IPS DF 19.7 (cell line): Measurements from ENCODE around the gene F8.
"Not testable (repeated sequence)": the region's sequence is repeated elsewhere in the genome, so short reads cannot be mapped to it uniquely, and the experiment has no call there.

Experiments used
- DNase-seq: peaks from one replicate; pipeline ENCODE4 v3.0.0-alpha.2; 2013; ENCODE audit warnings: low read depth, low spot score

The F8 gene

DNA sequence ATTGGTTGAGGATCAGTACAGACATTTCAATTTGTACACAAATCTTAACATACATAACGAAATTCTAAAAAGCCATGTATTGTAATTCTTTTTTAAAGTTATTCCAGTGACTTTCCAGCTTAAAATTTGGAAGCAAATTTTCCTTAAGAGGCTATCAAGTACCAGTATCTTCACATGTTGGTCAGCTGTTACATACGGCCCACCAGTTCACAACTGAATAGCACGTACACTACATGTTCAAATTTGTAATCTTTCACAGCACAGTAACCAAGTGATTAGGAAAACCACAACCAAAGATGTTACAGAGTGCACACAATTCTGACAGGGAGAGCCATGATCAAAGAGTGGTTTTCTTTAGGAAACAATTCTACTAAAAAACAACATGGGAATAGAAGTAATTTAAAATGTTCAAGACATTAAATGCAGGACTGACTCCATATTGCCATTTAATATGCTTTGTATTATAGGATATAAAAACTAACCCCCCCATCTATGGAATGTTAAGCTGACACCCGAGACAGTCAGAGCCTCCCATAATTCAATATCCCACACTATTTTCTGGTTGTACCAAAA lies 206.1 kb downstream of the F8 start:
- DNase-seq, result not testable (repeated sequence)

DNA sequence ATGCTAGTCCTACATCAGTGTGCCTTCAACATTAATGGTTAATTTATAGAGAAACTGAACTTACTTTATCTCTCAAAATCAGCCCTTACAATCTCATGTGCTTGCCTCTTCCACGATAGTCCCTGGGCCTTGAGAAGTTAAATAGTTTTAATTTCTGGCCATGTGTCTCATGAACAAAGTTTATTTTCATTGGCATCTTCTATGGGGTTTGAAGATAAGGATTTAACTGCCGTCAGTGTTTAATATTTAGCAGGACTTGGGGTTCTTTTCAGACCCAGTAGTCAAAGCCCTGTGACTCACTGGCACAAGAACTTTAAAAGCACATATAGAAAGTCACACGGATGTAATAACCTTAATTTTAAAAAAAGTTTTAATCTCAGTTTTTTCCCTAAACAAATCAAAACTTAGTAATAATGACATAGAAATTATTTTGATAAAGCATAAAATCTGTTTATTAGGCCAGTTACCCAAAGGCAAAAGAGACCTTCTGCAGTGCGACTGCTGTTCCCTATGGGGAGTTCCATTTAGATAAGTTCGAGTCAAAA lies 207.2 kb downstream of the F8 start:
- DNase-seq, result no peak

DNA sequence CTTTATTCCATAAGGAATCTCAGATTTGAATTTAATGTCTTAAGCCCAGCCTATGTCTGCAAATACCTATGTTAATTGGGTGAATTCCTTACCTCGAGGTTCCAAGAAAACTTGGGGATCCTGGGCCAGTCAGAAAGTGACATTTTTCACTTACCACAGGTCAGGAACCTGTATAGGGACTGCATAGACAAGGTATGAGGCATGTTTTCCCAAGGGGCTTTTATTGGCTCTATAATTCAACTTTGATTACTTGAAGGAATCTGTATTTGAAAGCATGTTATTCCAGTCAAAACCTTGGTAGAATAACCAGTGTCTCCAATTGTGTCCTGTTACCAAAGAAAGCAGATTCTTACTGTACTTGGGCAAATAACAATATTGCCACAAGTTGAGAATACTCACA lies 208.7 kb downstream of the F8 start:
- no peak for DNase-seq

GRCh38 chrX:154812341-154813101 lies 210.0 kb downstream of the F8 start:
- no peak for DNase-seq

DNA sequence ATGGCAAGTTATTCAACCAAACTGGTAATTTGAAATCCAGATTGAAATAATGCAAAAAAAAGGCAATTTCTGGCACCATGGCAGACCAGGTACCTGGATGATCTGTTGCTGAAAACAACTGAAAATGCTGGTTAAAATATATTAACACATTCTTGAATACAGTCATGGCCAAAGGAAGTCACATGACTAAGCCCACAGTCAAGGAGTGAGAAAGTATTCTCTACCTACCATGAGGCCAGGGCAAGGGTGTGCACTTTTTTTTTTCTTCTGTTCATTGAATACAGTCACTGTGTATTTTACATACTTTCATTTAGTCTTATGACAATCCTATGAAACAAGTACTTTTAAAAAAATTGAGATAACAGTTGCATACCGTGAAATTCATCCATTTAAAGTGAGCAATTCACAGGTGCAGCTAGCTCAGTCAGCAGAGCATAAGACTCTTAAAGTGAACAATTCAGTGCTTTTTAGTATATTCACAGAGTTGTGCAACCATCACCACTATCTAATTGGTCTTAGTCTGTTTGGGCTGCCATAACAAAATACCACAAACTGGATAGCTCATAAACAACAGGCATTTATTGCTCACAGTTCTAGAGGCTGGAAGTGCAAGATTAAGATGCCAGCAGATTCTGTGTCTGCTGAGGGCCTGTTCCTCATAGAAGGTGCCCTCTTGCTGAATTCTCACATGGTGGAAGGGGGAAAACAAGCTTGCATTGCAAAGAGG lies 212.4 kb downstream of the F8 start:
- DNase-seq, result no peak

DNA sequence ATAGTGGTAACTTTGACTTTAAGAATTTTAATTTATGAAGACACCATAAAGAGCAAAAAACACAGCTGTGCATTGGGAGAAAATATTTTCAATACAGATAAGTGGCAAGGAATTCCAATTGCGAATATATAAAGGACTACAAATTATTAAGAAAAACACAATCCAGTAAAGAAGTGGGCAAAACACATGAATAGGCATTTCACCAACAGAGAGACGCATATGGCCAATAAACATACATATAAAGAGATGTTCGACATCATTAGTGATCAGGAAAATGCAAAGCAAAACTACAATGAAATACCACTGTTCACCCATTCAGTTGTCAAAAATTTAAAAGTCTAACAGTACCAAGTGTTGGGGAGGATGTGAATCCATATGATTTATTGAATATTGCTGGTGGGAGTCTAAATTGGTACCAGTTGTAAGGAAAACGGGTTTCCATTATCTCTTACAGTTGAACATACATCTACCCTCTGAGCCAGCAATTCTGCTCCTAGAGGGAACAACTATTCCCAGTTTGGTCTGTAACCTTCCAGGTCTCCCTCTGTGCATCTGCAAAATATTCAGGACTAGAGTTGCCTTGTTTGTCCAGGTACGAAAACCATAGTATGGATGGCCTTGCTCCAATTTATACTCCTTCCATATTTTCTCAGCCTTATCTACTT lies 215.6 kb downstream of the F8 start:
- DNase-seq, result no peak

DNA sequence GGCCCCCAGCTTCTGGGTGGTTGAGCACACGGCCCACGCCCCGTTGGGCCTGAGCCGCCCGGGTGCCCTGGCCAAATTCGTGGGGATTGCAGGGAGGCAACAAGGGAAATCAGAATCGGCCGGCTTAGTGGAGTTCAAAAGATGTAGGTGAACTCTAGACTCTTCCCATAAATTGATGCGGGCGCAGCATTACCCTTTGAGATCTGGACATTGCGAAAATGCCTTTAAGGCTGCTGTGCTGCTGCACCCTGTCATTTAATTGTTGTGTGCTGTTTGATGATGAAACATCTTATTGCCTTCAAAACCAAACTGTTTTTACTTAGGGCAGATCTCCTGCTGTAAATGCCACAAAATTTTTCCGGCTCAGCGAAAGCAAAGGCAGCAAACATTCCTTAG lies 216.8 kb downstream of the F8 start:
- DNase-seq, result no peak

GRCh38 chrX:154804957-154805695 lies 217.4 kb downstream of the F8 start, which contains the start of gene MPP1:
Gene MPP1, minus strand, starts transcription at chrX:154805485. Its CDS starts 112 bp downstream, at chrX:154805373.
- no peak for DNase-seq

GRCh38 chrX:154804261-154804956 lies 218.1 kb downstream of the F8 start:
- no peak for DNase-seq

GRCh38 chrX:154802947-154803346 lies 219.6 kb downstream of the F8 start:
- no peak for DNase-seq

DNA sequence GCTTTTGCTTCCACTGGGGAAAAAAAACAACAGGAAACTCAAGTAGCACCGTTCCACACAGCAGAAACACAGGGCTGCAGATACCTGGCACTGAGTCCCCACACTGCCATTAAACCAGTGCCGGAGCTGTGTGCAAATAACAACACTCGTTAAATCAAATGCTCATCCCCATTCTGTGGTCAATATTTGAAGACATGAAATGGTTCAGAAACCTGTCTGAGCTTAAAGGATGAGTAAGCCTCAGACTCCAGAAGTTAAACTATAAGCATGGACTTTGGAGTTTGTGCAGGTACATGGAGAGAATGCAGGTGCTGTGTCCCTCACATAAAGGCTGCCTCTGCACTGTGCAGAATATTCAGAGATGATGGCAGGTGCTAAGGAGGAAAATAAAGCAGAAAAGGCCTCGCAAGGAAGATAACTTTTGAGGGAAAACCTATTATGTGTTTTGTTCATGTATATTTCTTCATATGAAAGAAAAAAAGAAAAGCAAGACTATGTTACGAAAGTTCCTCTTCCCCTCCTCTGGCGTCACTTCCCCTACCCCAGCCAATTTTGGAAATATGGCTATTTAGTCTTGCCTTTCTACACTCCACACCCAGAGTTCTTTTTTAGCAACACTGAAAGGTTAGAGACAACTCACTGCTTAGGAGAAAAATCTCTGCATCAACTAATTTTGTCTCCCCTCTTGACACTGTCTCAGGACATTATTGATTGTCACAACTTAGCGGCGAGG lies 221.9 kb downstream of the F8 start:
- DNase-seq, result no peak

- DNase-seq, result no peak
Measured at GRCh38 chrX:154799556-154800348, 222.8 kb downstream of the F8 start.

DNA sequence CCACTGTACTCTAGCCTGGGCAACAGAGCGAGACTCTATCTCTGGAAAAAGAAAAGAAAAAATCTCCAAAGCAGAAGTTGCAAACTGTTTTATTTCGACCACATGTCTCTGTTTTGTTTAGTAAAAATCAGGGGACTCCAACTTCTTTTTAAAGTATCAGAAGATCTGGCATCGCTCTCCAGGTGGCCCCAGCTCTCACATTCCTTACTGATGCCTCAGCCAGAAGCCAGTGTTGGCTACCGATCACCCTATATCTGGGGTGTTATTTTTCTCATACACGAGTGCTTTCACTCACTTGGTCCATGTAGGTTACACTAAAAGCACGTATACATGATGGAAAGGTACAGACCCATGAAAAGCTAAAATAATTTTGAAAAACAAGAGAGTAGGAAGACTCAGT lies 225.5 kb downstream of the F8 start:
- no peak for DNase-seq

DNA sequence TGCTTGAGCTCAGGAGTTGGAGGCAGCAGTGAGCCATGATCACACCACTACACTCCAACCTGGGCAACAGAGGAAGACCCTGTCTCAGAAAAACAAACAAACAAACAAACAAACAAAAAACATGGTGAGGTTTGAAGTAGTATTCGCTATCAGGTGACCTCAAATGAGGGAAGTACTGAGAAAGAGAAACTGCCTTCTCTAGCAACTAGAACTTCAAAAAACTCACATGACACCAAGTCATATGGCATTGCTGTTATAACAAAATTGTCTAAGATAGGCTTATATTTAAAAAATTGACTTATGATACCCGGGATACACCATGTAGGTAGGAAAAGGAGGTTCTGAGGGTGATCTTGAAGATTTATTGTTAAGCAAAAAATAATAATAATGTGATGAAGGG lies 227.5 kb downstream of the F8 start:
- DNase-seq, result no peak

DNA sequence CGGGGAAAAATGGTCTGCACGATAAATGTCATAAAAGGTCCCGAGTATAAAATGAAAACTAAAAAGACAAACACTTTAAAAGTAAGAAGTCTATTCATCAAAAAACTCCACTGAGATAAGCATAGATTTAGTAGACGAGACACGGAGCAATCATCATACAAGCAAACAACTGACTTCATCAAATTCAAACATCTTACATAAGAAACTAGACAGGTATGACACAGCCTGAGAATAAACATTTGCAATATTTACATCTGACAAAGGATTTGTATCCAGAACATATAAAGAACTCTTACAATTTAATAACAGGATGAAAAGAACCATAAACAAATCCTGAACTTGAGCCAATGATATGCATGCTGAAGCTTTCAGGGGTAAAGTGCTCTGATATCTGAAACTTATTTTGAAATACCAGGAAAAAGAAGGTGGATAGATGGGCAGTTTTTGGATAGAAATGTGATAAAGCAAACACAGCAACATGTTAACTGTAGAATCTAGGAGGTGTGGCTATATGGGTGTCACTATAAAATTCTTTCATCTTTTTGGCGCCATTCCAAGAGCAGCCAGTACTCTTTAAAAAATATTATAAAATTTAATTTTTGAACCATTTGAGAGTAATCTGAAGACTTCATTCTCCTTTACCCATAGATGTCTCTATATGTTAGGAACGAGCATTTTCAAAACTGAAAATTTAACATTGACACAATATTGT lies 229.3 kb downstream of the F8 start:
- no peak for DNase-seq

DNA sequence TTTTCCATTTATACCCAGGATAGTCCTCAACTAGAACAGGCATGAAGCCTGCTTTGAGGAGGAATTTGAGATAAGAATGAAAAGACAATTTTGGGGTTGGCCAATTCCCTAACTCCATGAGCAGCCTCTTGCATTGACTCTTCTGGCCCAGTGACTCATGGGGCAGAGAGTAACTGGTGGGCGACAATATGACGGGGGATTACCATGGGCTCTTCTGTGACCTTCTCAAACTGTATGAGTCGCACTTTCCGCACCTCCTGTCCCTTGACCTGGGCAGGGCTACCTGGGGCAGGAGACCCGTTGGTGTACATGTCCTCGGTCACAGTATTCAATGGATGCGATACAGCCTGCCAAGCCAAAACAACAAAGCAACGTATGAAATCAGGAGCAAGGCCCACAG lies 230.6 kb downstream of the F8 start:
- no peak for DNase-seq

- no peak for DNase-seq
Measured at GRCh38 chrX:154791467-154791866, 231.1 kb downstream of the F8 start.
